ENCODE data around the gene ARL8B. TPM values are rescaled to one million over a fixed set of nuclear protein-coding genes. Genes with fewer than 3 reads are reported as not detected.

The ARL8B gene
- total and polyA plus RNA-seq, 4 donors, result 20.2 to 36.2 (median 24.2) TPM

GRCh38 chr3:5222283-5223005 lies 100.4 kb downstream of the ARL8B start:
- WGBS, result 78% methylated on average over 13 of the region's 13 CpGs
- H3K9me3 ChIP-seq (ENCODE audit: control insufficient read depth in 4 of 4, low read length in 3 of 4), result no peaks in the 10 kb centered on the region
- H3K4me3 ChIP-seq (ENCODE audit: low read depth in 1 of 3, low read length in 3 of 3), result no peak overlapping the region
- DNase-seq (ENCODE audit: low spot score), result no peak
- H3K9ac ChIP-seq (ENCODE audit: low read depth in 1 of 2, low read length in 2 of 2), result no peak overlapping the region
- peaks cover 0 to 11% (median 11%) of the 10 kb centered on the region in 4 donors for H3K4me1 ChIP-seq (ENCODE audit: control insufficient read depth in 4 of 4, insufficient read depth in 4 of 4, low read length in 3 of 4)
- no peak overlapping the region for H3K27ac ChIP-seq (ENCODE audit: low read depth in 1 of 2, low read length in 2 of 2)
- H3K36me3 ChIP-seq (ENCODE audit: control insufficient read depth in 4 of 4, insufficient read depth in 3 of 4, low read depth in 1 of 4, low read length in 3 of 4), result peaks cover 0 to 12% (median 10%) of the 10 kb centered on the region in 4 donors
- no peak for TF ChIP-seq ATF3 (IDR thresholded peaks at IDR 0.05)
- no peak for TF ChIP-seq FOXA2 (IDR thresholded peaks at IDR 0.05)
- no peak for TF ChIP-seq REST (IDR thresholded peaks at IDR 0.05)
- TF ChIP-seq HNF4A (conservative IDR thresholded peaks at IDR 0.05), result no peak
- no peak for TF ChIP-seq HNF4G (IDR thresholded peaks at IDR 0.05)
- TF ChIP-seq SP1 (IDR thresholded peaks at IDR 0.05), result no peak
- TF ChIP-seq RAD21 (IDR thresholded peaks at IDR 0.05), result no peak
- TF ChIP-seq NR2F2 (IDR thresholded peaks at IDR 0.05), result no peak
- TF ChIP-seq EGR1 (IDR thresholded peaks at IDR 0.05; ENCODE audit: low read depth in 2 of 2), result no peak
- no peak for TF ChIP-seq CTCF (IDR thresholded peaks at IDR 0.05; ENCODE audit: low read depth, low read length, missing input control)
- TF ChIP-seq RXRA (IDR thresholded peaks at IDR 0.05), result no peak
- no peak for TF ChIP-seq YY1 (IDR thresholded peaks at IDR 0.05)
- TF ChIP-seq FOXA1 (IDR thresholded peaks at IDR 0.05), result no peak
- H3K27me3 ChIP-seq (ENCODE audit: control insufficient read depth in 4 of 4, insufficient read depth in 4 of 4, low read length in 3 of 4), result no peaks in the 10 kb centered on the region

- H3K36me3 ChIP-seq (ENCODE audit: control insufficient read depth in 4 of 4, insufficient read depth in 3 of 4, low read depth in 1 of 4, low read length in 3 of 4), result peaks cover 0 to 2% (median 0%) of the 10 kb centered on the region in 4 donors
- 57% methylated on average over 6 of the region's 6 CpGs for WGBS
- H3K27ac ChIP-seq (ENCODE audit: low read depth in 1 of 2, low read length in 2 of 2), result no peak overlapping the region
- no peaks in the 10 kb centered on the region for H3K9me3 ChIP-seq (ENCODE audit: control insufficient read depth in 4 of 4, low read length in 3 of 4)
- DNase-seq (ENCODE audit: low spot score), result no peak
- TF ChIP-seq CTCF (IDR thresholded peaks at IDR 0.05; ENCODE audit: low read depth, low read length, missing input control) (peak; percentile 34), RAD21 (IDR thresholded peaks at IDR 0.05) (peak; percentile 70), FOXA2 (IDR thresholded peaks at IDR 0.05) (no peak)
- H3K4me3 ChIP-seq (ENCODE audit: low read depth in 1 of 3, low read length in 3 of 3), result no peak overlapping the region
- H3K27me3 ChIP-seq (ENCODE audit: control insufficient read depth in 4 of 4, insufficient read depth in 4 of 4, low read length in 3 of 4), result no peaks in the 10 kb centered on the region
- no peaks in the 10 kb centered on the region for H3K4me1 ChIP-seq (ENCODE audit: control insufficient read depth in 4 of 4, insufficient read depth in 4 of 4, low read length in 3 of 4)
- H3K9ac ChIP-seq (ENCODE audit: low read depth in 1 of 2, low read length in 2 of 2), result no peak overlapping the region
Measured at GRCh38 chr3:5226783-5227182, 104.7 kb downstream of the ARL8B start.

Measured in liver (tissue), 9 donors.